Neural cell (in vitro differentiated cells): ENCODE measurements around the gene AKT1. TPM values are rescaled to one million over a fixed set of nuclear protein-coding genes. Genes with fewer than 3 reads are reported as not detected.

Experiments
- H2AFZ ChIP-seq: fragments of 200-600, 300-800 bp; sonication (generic), shearing (Covaris generic); 2 replicates; pipeline ENCODE4 v1.6.0; 2014; ENCODE audit warnings: low read depth, mild to moderate bottlenecking, antibody characterized with exemption, low read length, moderate library complexity
- H3F3A ChIP-seq: fragments of 200-600 bp; shearing (Covaris generic); 2 replicates; pipeline ENCODE4 v1.6.1; 2016; ENCODE audit warnings: mild to moderate bottlenecking, moderate library complexity, mixed read lengths, antibody characterized with exemption, low read length; ENCODE audit not compliant: insufficient read depth, poor library complexity, severe bottlenecking
- H3K27ac ChIP-seq: fragments of 200-600, 300-800 bp; sonication (generic), shearing (Covaris generic); 2 replicates; pipeline ENCODE4 v1.5.1; 2014; ENCODE audit warnings: mild to moderate bottlenecking, low read length, moderate library complexity
- H3K27me3 ChIP-seq: fragments of 300-800, 200-600 bp; sonication (generic), shearing (Covaris generic); 2 replicates; pipeline ENCODE4 v1.6.0; 2014; ENCODE audit warnings: mild to moderate bottlenecking, low read depth, low read length, moderate library complexity; ENCODE audit not compliant: insufficient read depth
- H3K36me3 ChIP-seq: fragments of 300-800, 200-600 bp; sonication (generic), shearing (Covaris generic); 2 replicates; pipeline ENCODE4 v1.5.1; 2014; ENCODE audit warnings: mild to moderate bottlenecking, antibody characterized with exemption, low read length, moderate library complexity; ENCODE audit not compliant: insufficient read depth
- H3K4me2 ChIP-seq: fragments of 300-800, 200-600 bp; sonication (generic), shearing (Covaris generic); 2 replicates; pipeline ENCODE4 v1.6.0; 2014; ENCODE audit warnings: mild to moderate bottlenecking, low read length
- H3K4me3 ChIP-seq: fragments of 300-800, 200-600 bp; sonication (generic), shearing (Covaris generic); 2 replicates; pipeline ENCODE4 v1.5.1; 2014; ENCODE audit warnings: mild to moderate bottlenecking, low read length, moderate library complexity
- H3K79me2 ChIP-seq: fragments of 200-600 bp; shearing (Covaris generic); replicated peaks from 2 replicates; pipeline ENCODE4 v1.6.0; 2014; ENCODE audit warnings: mild to moderate bottlenecking, low read length, moderate library complexity; ENCODE audit not compliant: insufficient read depth
- H3K9ac ChIP-seq: fragments of 300-800, 200-600 bp; sonication (generic), shearing (Covaris generic); 2 replicates; pipeline ENCODE4 v1.6.1; 2016; ENCODE audit warnings: mild to moderate bottlenecking, low read length, mixed read lengths
- H3K9me2 ChIP-seq: fragments of 200-600 bp; shearing (Covaris generic); 2 replicates; pipeline ENCODE4 v1.6.1; 2016; ENCODE audit warnings: mild to moderate bottlenecking, low read length, mixed read lengths; ENCODE audit not compliant: insufficient read depth
- H3K9me3 ChIP-seq: fragments of 200-600, 300-800 bp; sonication (generic), shearing (Covaris generic); 2 replicates; pipeline ENCODE4 v1.6.1; 2016; ENCODE audit warnings: mild to moderate bottlenecking, mixed run types, low read length, moderate library complexity, mixed read lengths
- H4K20me1 ChIP-seq: fragments of 200-600 bp; shearing (Covaris generic); 2 replicates; pipeline ENCODE4 v1.6.1; 2016; ENCODE audit warnings: mild to moderate bottlenecking, mixed run types; ENCODE audit not compliant: insufficient read depth
- EP300 ChIP-seq: fragments of 450-650 bp; conservative IDR thresholded peaks from 2 replicates; pipeline ENCODE4 v1.6.1; 2014; ENCODE audit warnings: antibody characterized with exemption, mild to moderate bottlenecking, moderate library complexity; ENCODE audit not compliant: poor library complexity, severe bottlenecking
- EZH2 ChIP-seq: fragments of 200-600, 300-800 bp; shearing (Covaris generic), sonication (generic); IDR thresholded peaks from 2 replicates; pipeline ENCODE4 v1.6.1; 2014; ENCODE audit warnings: antibody characterized with exemption, low read length, borderline replicate concordance, mild to moderate bottlenecking; ENCODE audit not compliant: insufficient read depth, poor library complexity, severe bottlenecking
- MXI1 ChIP-seq: fragments of 450-650 bp; conservative IDR thresholded peaks from 2 replicates; pipeline ENCODE4 v1.6.1; 2014; ENCODE audit warnings: antibody characterized with exemption, mild to moderate bottlenecking; ENCODE audit not compliant: poor library complexity, severe bottlenecking
- POLR2AphosphoS5 ChIP-seq: IDR thresholded peaks from 2 replicates; pipeline ENCODE4 v1.6.1; 2012
- RAD21 ChIP-seq: fragments of 450-650 bp; conservative IDR thresholded peaks from 2 replicates; pipeline ENCODE4 v1.6.1; 2014; ENCODE audit warnings: antibody characterized with exemption, mild to moderate bottlenecking, moderate library complexity
- SMC3 ChIP-seq: fragments of 450-650 bp; conservative IDR thresholded peaks from 2 replicates; pipeline ENCODE4 v1.6.1; 2014; ENCODE audit warnings: antibody characterized with exemption, mild to moderate bottlenecking, moderate library complexity; ENCODE audit not compliant: poor library complexity
- TAF1 ChIP-seq: IDR thresholded peaks from 2 replicates; pipeline ENCODE4 v1.6.1; 2012; ENCODE audit warnings: low read depth
- polyA plus RNA-seq: library from polyadenylated mRNA; depleted of rRNA; stranded (reverse); fragments of >200 nt; gene quantifications from 2 replicates; pipeline ENCODE4 v1.2.3, GENCODE V29; 2014
- TF ChIP-seq, protein P1 (sequence below): fragments of 450-650 bp; IDR thresholded peaks from 2 replicates; pipeline ENCODE4 v1.5.1; 2014; ENCODE audit warnings: antibody characterized with exemption, mild to moderate bottlenecking, moderate library complexity; ENCODE audit not compliant: poor library complexity, severe bottlenecking
- TF ChIP-seq, protein P2 (sequence below): IDR thresholded peaks from 2 replicates; pipeline ENCODE4 v1.6.1; 2012; ENCODE audit warnings: borderline replicate concordance

AKT1 gene
- polyA plus RNA-seq, 1 donor from 2014 or later = 159 TPM

DNA sequence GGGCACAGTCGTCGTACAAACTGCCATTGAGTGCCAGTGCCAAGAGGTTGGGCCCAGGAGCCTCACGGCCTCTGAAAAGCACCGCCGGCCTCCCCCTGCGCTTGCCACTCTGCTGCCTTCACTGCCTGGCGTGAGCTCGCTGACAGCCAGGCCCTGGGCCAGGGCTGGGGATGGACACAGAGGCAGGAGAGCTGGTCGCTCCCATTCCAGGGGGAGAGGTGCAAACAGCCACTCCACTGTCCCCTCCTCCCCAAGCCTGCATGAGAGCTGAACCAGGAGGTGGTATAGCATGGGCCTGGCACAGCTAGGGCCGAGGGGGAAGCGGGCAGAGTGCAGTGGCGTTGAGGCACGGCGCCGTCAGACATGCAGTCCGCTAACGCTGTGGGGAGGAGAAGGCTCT is 66.9 kb downstream of the AKT1 start:
- Histone ChIP-seq H3K9me2 (no peaks in the 10 kb centered on the region), H3K27ac (no peak overlapping the region), H3K9me3 (no peaks in the 10 kb centered on the region), H3K9ac (no peak overlapping the region), H3K27me3 (peaks cover 3% of the 10 kb centered on the region), H3F3A (no peaks in the 10 kb centered on the region), H3K36me3 (no peaks in the 10 kb centered on the region), H3K4me2 (no peak overlapping the region), H2AFZ (no peak overlapping the region), H3K4me3 (no peak overlapping the region), H4K20me1 (no peaks in the 10 kb centered on the region), H3K79me2 (no peaks in the 10 kb centered on the region)
- TF ChIP-seq EP300 = no peak
- TF ChIP-seq SMC3 = no peak
- TF ChIP-seq, protein P1, sequence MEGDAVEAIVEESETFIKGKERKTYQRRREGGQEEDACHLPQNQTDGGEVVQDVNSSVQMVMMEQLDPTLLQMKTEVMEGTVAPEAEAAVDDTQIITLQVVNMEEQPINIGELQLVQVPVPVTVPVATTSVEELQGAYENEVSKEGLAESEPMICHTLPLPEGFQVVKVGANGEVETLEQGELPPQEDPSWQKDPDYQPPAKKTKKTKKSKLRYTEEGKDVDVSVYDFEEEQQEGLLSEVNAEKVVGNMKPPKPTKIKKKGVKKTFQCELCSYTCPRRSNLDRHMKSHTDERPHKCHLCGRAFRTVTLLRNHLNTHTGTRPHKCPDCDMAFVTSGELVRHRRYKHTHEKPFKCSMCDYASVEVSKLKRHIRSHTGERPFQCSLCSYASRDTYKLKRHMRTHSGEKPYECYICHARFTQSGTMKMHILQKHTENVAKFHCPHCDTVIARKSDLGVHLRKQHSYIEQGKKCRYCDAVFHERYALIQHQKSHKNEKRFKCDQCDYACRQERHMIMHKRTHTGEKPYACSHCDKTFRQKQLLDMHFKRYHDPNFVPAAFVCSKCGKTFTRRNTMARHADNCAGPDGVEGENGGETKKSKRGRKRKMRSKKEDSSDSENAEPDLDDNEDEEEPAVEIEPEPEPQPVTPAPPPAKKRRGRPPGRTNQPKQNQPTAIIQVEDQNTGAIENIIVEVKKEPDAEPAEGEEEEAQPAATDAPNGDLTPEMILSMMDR = no peak
- no peak for TF ChIP-seq TAF1
- no peak for TF ChIP-seq POLR2AphosphoS5
- TF ChIP-seq RAD21 = no peak
- TF ChIP-seq, protein P2, sequence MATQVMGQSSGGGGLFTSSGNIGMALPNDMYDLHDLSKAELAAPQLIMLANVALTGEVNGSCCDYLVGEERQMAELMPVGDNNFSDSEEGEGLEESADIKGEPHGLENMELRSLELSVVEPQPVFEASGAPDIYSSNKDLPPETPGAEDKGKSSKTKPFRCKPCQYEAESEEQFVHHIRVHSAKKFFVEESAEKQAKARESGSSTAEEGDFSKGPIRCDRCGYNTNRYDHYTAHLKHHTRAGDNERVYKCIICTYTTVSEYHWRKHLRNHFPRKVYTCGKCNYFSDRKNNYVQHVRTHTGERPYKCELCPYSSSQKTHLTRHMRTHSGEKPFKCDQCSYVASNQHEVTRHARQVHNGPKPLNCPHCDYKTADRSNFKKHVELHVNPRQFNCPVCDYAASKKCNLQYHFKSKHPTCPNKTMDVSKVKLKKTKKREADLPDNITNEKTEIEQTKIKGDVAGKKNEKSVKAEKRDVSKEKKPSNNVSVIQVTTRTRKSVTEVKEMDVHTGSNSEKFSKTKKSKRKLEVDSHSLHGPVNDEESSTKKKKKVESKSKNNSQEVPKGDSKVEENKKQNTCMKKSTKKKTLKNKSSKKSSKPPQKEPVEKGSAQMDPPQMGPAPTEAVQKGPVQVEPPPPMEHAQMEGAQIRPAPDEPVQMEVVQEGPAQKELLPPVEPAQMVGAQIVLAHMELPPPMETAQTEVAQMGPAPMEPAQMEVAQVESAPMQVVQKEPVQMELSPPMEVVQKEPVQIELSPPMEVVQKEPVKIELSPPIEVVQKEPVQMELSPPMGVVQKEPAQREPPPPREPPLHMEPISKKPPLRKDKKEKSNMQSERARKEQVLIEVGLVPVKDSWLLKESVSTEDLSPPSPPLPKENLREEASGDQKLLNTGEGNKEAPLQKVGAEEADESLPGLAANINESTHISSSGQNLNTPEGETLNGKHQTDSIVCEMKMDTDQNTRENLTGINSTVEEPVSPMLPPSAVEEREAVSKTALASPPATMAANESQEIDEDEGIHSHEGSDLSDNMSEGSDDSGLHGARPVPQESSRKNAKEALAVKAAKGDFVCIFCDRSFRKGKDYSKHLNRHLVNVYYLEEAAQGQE = no peak
- TF ChIP-seq MXI1 = no peak
- no peak for TF ChIP-seq EZH2

DNA sequence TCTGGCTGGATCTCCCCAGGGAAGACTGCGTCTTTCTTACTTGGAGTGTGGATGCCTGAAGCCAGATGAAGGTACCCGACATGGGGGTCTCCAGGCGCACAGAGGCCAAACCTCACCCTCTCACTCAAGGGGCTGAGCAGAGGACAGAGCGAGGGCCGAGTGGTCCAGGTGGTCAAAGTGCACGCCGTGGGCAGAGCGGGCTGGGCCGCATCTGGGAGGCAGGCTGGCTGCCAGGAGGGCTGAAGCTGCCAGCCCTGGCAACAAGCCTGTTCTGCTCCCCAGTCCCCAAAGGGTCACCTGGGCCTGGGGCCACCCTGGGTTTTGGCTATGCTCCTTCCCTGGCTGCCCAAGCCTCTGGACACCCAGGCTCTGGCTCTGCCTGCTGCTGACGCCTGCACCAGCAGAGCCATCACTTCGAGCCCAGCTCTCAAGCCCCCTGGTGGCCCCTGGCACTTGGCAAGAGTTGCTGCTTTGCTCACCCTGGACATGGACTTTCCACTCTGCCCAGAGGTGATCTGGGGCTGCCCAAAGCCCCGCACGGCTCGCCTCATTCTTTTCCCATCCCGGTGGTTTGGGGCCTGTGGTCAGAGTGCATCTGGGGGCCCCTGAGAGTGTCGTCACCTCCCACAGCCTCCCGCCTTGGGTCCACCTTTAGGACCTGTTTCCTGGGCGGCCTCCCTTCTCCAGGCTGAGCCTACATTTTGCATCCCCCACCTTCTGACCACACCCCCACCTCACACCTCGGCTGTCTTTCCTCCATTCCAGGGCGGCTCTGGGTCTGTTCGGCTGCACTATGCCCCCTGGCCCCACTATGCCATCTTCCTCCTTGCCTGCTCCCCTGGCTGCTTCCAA is 68.7 kb downstream of the AKT1 start:
- H3K9ac ChIP-seq = no peak overlapping the region
- no peaks in the 10 kb centered on the region for H3K9me2 ChIP-seq
- H3K4me2 ChIP-seq = no peak overlapping the region

More for the DNA sequence above, 68.7 kb downstream of the AKT1 start:
- no peaks in the 10 kb centered on the region for H4K20me1 ChIP-seq
- H3K4me3 ChIP-seq = no peak overlapping the region
- H3K9me3 ChIP-seq = no peaks in the 10 kb centered on the region
- no peaks in the 10 kb centered on the region for H3K79me2 ChIP-seq
- peaks cover 4% of the 10 kb centered on the region for H3K27me3 ChIP-seq
- H3K27ac ChIP-seq = no peak overlapping the region
- TF ChIP-seq MXI1 (no peak), SMC3 (no peak), TAF1 (no peak), POLR2AphosphoS5 (no peak), RAD21 (no peak), EP300 (no peak), EZH2 (no peak)
- TF ChIP-seq, protein P1 = no peak
- TF ChIP-seq, protein P2 = no peak
- no peaks in the 10 kb centered on the region for H3F3A ChIP-seq
- H2AFZ ChIP-seq = no peak overlapping the region
- no peaks in the 10 kb centered on the region for H3K36me3 ChIP-seq
